HTERT RPE-1 (cell line): Measurements from ENCODE around the gene USP47.

Experiments
- in situ Hi-C: fragments of 300-500 bp; cut with MboI; formaldehyde crosslinking; loops from 4 replicates; pipeline ENCODE4 v1.14.3; 2020; ENCODE audit warnings: low sequenced_read_pairs

Gene USP47, protein sequence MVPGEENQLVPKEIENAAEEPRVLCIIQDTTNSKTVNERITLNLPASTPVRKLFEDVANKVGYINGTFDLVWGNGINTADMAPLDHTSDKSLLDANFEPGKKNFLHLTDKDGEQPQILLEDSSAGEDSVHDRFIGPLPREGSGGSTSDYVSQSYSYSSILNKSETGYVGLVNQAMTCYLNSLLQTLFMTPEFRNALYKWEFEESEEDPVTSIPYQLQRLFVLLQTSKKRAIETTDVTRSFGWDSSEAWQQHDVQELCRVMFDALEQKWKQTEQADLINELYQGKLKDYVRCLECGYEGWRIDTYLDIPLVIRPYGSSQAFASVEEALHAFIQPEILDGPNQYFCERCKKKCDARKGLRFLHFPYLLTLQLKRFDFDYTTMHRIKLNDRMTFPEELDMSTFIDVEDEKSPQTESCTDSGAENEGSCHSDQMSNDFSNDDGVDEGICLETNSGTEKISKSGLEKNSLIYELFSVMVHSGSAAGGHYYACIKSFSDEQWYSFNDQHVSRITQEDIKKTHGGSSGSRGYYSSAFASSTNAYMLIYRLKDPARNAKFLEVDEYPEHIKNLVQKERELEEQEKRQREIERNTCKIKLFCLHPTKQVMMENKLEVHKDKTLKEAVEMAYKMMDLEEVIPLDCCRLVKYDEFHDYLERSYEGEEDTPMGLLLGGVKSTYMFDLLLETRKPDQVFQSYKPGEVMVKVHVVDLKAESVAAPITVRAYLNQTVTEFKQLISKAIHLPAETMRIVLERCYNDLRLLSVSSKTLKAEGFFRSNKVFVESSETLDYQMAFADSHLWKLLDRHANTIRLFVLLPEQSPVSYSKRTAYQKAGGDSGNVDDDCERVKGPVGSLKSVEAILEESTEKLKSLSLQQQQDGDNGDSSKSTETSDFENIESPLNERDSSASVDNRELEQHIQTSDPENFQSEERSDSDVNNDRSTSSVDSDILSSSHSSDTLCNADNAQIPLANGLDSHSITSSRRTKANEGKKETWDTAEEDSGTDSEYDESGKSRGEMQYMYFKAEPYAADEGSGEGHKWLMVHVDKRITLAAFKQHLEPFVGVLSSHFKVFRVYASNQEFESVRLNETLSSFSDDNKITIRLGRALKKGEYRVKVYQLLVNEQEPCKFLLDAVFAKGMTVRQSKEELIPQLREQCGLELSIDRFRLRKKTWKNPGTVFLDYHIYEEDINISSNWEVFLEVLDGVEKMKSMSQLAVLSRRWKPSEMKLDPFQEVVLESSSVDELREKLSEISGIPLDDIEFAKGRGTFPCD (N-terminal part only)

DNA sequence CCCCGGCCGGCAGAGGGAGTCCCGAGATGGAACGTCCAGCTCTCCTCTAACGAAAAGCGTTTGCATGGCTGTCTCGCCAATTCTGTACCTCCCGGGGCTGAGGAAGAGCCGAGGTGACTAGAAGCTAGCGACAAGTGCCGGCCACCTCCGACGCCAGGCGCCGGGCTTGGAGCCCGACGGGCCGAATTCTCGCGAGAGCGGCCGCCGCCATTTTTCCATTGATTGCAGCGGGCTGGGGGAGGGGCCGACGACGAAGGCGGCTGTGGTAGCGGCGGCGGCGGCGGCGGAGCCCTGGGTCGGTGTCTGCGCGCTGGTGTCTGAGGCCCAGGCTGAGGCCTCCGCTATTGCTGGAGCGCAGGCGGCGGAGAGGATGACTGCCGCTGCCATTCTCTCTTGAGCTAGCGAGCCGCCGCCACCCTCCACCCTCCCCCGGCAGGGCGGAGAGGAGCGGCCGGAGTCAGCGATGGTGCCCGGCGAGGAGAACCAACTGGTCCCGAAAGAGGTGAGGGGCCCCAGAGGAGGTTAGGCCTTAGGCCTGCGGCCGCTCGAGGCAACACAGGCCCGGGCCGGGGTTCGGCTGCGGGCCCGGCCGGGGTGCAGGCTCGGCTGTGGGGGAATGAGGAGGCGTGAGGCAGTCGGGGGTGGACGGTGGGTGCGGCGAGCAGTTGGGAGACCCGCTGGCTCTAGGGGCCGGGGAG lies at the start of gene USP47:
Gene USP47, plus strand, starts transcription at position 250 of the 698 bp plus-strand sequence. Its CDS starts 214 bp downstream, at position 464.
- in situ Hi-C loops: no loop called here

DNA sequence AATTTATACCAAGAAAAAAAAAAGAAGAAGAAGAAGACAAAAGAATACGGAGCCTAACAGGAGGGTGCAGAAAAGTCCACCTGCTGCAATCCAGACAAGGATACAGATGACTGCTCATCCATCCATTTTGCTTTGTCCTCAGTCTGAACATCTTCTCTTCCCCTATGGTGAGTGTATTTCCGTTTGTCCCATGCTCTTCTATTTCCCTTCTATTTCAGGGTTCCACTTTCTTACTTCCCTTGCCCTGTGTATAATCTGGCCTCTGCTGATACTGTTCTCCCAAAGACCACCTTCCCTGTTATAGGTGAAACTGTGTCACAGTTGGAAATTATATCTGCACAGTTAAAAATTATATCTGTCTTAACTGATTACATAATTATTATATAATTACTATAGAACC lies 48.7 kb upstream of the USP47 start:
- in situ Hi-C loops: no loop called here

DNA sequence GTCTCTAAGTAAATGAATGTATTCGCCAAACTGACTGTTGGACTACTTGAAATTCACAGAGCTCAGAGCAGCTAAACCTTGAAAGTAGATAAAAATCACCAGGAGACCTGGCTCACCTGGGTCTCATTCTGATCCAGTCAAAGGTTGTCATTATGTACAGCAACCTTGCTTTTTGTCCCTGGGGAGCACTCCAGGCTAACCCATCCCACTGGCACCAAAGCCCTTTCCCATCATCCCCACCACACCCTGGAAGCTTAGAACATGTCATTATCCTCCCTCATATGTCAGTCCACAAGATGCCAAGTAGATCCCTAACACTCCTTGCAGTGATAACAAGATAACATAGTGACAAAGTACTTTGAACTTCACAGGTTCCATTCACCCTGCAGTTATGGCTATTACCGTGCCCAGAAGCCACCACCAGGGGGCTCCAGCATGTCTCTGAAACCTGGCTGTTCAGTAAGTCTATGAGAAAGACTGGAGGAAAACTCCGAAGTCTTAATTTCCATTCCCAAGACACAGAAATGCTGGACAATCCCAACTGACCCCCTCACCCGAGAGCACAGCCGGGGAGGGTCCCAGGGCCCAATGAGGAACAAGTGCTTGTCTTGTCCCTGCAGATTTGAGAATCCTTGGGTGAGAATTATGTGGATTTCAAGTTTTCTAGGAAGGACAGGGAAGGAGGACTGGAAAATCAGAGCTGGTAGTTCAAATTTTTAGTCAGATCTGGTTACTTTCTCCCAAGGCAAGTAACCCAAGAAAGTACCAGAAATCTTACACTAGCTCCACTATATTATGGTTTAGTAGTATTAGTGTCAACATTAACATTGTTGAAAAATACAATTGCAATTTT lies 43.0 kb upstream of the USP47 start:
- in situ Hi-C loops: no loop called here

DNA sequence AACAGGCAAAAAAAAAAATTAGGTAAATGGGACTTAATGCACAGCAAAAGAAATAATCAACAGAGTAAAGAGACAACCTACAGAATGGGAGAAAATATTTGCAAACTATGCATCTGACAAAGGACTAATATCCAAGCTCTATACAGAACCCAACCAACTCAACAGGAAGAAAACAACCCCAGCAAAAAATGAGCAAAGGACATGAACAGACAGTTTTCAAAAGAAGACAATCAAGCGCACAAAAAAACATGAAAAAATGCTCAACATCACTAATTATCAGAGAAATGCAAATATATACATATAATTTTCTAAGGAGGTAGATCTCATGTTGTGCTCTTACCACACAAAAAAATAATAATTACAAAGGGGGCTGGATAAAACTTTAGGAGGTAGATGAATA lies 36.5 kb upstream of the USP47 start:
- in situ Hi-C loops: no loop called here

DNA sequence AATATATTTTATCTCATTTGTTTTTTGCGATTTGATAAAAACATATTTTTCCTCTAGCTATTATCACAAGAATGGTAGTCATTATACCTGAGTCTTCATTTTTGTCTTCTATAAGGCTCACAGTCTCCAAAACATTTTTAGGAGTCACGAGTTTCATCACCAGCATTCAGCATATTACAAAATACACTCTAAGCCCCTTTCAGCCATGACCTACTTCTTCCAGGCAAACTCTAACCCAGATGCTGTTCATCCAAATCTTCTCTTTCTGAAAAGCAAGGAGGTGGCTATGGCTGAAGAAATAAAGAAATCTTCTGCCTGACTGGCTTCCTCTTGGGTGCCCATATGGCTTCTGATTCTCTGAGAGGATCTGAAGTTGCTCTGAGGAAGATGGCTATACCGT lies 35.7 kb upstream of the USP47 start:
- in situ Hi-C loops: no loop called here

DNA sequence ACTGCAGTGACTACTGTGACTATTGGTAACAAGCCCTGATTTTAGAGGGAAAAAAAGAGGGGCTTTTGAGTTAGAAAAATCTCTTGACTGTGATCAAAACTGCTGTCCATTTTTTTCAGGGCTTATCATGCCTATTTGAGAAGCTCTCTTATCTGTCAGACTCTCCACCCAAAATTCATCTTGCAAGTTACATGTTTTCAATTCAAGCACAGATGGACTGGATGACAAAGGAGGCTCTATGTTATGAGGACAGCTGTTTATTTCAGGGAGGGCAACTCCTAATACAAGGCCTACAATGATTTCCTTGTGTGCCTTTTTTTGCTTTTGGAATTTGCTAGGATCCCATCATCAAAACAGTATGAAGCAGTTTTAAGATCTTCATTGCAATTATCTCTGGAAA lies 35.2 kb upstream of the USP47 start:
- in situ Hi-C loops: no loop called here

DNA sequence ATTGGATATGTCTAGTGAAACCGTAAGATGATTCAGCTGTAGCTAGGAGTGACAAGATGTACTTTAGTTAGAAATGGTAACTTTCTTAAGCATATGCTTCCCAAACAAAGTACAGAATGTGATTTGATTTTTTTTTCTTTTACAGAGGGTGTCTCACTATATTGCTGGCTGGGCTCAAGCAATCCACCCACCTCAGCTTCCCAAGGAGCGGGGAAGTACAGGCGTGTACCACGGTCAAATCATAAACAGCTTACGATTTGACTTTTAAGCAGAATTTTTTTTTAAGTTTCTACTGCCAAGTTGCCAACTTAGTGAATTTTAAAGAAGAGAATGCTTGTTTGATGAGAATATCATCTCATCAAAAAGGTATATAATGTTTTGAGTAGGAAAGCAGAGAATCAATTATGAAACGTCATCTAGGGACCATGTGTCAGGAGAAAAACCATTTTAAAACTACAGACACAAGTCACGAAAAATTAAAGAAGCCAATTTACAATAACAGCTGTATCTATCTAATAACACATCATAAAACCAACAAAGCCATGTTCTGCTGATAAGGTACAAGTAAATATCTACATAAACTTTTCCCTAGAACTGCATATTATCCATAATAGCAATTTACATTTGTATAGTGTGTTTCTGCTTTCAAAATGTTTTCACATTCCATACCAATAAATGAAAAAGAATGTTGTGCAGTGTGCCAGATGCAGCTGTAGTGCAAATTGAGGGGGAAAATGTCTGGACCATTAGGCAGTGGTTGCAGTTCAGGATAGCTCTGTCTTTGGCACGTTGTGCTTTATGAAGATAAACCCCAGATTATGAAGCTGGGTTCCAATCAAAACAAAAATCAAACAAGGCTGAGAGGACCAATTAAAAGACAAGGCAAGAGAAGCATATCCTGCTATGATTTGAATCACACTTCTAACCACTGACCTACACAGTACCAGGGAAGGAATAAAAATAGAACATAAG lies 33.7 kb upstream of the USP47 start:
- in situ Hi-C loops: no loop called here

DNA sequence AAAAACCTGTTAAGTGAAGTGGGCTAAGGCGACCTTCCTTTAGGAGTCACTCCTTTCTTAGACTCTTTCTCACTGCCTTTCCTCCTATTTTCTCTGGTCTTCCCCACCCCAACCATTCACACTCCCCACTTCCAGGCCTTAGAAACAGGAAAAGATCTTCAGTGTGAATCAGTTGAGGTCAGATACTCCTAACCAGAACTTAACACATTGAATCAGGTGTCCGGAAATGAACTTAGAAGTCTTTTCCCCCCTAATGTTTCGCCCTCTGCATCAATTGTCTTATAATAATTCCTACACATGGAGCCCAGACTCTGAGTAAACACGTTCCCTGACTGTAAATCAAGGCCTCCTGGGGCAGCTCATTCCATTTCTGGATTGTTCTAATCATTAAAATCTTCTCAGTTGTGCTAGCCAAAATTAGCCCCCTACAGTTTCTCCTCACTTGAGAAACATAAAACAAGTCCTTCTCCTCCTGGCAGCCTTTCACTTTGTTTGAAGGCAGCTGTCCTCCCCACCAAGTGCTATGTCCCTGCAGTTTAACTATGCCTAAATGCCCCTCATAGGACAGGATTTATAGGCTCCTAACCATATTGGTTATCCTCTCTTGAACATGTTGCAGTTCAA lies 32.7 kb upstream of the USP47 start:
- in situ Hi-C loops: no loop called here

DNA sequence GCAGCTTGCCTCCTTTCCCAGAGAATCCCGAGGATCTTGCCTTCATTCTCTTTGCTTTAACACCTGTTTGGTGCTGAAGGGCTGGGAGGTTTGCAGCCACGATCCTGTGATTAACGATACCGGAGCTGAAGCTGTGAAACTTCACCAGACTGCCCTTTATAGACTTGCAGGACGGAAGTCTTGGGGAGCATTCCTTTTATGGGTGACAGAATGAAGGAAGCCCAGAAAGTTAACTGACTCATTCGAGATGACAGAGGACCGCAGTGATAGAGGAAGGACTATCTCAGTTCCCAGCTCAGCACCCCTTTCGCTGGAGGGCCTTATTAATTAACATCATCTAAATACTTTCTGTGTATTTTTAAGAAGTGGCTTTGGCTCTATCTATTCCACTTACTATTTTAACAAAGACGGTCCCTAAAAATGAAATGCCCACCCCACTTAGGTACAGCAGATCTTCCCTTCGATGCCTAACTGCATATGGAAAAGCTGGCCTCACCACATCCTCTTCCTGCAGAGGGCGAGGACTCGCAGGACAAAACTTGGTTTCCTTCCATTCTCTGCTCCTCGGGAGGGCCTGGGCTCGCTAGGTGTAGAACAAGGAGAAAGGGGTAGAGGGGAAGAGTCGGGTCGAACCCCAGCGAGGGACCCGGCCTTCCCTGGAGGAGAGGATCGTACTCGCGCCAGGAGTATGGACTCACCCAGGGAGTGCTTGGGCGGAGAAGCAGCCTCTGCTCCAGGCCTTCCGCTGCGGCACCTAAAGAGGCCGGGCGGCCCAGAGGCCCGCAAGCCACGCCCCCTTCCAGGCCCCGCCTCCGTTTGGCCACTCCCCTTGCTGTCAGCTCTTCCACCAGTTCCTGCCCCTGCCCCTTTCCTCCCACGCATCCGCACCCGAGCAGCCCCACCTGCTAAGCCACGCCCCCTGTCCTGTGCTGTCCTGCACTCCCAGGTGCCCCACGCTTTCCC lies 30.7 kb upstream of the USP47 start:
- in situ Hi-C loops: no loop called here

DNA sequence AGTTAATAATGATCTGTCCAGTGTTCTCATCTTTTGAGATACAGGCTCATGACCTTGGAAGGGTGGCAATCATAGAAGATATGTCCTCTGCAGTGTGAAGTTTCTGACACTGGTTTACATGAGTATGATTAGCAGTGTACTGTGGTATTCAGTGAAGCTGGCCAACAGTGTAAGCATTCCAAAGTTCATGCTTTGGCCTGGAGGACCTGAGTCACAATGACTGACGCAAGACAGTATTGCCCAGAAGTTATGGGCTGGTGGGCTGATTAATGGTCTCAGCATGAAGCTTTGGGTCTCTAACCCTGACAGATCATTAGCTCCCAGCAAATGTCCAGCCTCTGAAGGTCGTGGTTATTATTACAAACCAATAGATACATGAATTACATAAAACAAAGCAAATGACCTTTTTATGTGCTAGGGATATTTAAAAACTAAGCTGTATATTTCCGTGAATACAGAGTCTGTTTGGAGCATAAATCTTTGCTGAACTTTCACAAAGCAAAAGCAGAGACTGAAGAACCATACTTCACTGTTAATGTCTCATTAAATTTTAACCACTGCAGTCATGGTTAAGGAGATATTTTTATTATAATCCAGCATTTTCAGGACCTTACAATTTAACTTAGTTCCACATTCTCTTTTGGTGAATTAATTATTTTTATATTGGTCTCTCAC lies 28.3 kb upstream of the USP47 start:
- in situ Hi-C loops: no loop called here

DNA sequence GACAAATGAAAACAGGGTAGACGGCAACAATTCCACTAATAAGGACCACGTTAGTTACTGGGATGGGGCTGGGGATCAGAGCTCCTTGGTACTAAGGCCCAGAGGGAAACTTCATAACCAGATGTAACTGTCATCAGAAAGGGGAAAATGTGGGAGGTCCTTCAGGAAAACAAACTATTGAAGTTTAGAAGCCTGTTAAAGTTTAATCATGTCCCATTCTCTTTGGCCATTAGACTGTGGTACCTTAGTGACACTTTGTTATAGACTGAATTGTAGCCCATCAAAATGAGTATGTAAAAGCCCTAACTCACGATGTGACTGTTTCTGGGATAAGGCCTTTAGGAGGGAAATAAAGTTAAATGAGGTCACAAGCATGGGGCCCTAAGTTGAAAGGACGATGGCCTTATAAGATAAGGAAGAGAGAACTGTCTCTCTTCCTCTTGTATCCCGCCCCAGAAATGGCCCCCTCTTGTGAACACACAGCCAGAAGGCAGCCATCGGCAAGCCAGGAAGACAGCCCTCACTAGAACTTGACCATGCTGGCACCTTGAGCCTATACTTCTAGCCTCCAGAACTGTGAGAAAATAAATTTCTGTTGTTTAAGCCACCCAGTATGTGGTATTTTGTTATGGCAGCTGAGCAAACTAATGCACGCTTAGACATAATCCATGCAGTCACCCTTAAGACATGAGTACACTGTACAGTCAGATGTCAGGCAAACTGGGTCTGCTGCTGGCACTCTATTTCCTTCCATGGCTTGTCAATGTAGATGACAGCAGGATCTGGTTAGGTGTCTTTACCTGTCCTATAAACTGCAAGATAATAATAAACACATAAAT lies 26.9 kb upstream of the USP47 start:
- in situ Hi-C loops: no loop called here

DNA sequence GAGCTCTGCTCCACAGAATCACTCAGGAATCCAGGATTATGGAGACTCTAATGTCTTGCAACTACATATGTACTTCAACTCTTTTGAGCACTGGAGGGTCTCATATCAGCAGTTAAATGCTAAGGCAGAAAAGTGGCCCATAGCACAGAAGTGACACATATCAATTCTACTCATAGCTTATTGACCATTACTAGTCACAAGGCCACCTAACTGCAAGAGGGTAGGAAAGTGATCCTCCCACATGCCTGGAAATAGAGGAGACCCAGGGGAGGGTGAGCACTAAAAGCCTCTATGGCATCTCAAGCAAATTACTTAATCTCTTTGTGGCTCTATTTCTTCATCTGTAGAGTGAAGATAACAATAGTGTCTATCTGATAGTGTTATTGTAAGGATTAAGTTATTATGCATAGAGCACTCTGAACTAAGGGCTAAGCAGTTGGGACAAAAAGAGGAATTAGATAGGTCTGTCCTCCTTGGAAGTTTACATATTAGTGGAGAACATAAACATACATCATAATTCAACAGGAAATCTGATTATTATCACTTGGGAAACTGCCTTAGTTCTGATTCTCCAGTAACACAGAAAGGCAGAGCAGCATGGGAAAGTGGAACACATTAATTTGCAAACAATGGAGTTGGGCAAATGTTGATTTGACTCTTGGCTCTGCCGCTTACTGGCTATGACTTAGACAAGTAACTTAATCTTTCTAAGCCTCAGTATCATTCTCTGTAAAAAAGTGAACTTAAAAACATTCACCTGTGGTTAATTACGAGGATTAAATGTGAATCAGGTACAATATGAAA lies 25.1 kb upstream of the USP47 start:
- in situ Hi-C loops: no loop called here

DNA sequence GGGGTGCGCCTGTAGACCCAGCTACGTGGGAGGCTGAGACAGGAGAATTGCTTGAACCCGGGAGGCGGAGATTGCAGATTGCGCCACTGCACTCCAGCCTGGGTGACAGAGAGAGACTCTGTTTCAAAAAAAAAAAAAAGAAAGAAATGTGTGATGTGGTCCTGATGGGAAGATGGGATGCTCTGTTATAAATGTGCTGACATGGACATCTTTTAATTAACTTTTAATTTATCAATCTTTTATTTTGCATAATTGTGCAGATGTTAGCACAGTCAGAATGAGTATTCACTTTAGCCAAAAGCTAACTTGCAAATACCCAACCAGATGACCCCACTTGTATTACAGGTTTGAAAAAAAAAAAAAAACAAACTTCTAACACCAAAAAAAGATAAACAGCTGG lies 23.8 kb upstream of the USP47 start:
- in situ Hi-C loops: no loop called here

DNA sequence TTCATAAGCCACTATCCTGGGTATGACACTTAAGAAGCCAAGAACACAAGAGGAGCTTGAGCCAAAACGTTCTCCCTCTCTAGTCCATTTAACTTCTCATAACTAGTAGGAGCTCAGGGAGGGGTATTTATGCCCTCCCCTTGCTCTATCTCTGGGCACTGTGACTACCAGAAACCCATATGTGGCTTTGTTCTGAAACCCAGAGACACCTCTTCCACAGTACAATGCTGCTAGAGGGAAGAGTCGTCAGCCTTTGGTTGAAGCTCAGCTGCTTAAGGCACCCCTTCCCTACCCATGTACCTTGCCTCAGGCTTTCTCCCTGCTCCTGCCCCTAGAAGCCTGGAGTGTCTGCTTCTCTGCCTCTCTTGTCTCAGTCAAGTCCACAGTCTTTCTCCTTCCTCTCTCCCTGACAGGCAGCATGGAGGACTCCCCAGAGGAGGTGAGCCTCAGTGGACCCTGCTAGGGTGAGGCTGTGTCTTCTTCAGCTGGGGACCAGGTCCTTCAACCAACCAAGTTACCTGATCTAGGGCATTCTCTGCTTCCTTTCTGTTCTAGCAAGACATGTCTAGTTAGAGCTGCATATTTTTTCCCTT lies 23.1 kb upstream of the USP47 start:
- in situ Hi-C loops: no loop called here
